Measurements from ENCODE around the gene BOD1L2. TPM values are rescaled to one million over a fixed set of nuclear protein-coding genes. Genes with fewer than 3 reads are reported as not detected.

The BOD1L2 gene
- polyA plus RNA-seq, 2 of the 4 experiments (the other 2 are of a cell fraction) = not detected

- FAIRE-seq = no peak
- Histone ChIP-seq H3K4me2 (no peak overlapping the region), H3K9me3 (no peaks in the 10 kb centered on the region), H3K4me1 (no peaks in the 10 kb centered on the region), H3K27ac (no peak overlapping the region), H3K4me3 (no peak overlapping the region)
- CTCF ChIA-PET = no interaction called here
- WGBS (ENCODE audit: missing lambda C conversion rate) = 6% methylated on average over 2 of the region's 2 CpGs
- no peak for DNase-seq (ENCODE audit: low read depth in 1 of 2, low spot score in 1 of 2)
- POLR2A ChIA-PET = no interaction called here
- no peak for ATAC-seq
- no peak for TF ChIP-seq GATA3 (IDR thresholded peaks at IDR 0.05; ENCODE audit: borderline replicate concordance)
- no peak for TF ChIP-seq MAX (IDR thresholded peaks at IDR 0.05)
- TF ChIP-seq CHD4 (IDR thresholded peaks at IDR 0.05; ENCODE audit: borderline replicate concordance) = no peak
Measured at GRCh38 chr18:57175532-57175931, 28.6 kb downstream of the BOD1L2 start.

GRCh38 chr18:57185434-57185833 is 38.5 kb downstream of the BOD1L2 start:
- FAIRE-seq (no peak), DNase-seq (ENCODE audit: low read depth in 1 of 2, low spot score in 1 of 2) (no peak), ATAC-seq (no peak)
- Histone ChIP-seq H3K4me2 (no peak overlapping the region), H3K4me3 (no peak overlapping the region), H3K4me1 (no peaks in the 10 kb centered on the region), H3K9me3 (peaks cover 17% of the 10 kb centered on the region; the same call in 1 of the 3 replicates), H3K27ac (no peak overlapping the region)
- TF ChIP-seq HDAC2 (IDR thresholded peaks at IDR 0.05) (no peak), HOXB13 (CRISPR knock-in tag; IDR thresholded peaks at IDR 0.05; ENCODE audit: low read depth) (no peak), RNF2 (IDR thresholded peaks at IDR 0.05; ENCODE audit: borderline replicate concordance, low read depth) (no peak), SREBF2 (IDR thresholded peaks at IDR 0.05) (no peak), ZC3H11A (IDR thresholded peaks at IDR 0.05) (no peak), USF2 (IDR thresholded peaks at IDR 0.05) (no peak), NR3C1 (IDR thresholded peaks at IDR 0.05) (no peak), RFX5 (IDR thresholded peaks at IDR 0.05) (no peak), CTCF (IDR thresholded peaks at IDR 0.05) (no peak), POLR2AphosphoS2 (conservative IDR thresholded peaks at IDR 0.05; ENCODE audit: low read length) (no peak), HOXA7 (CRISPR knock-in tag; IDR thresholded peaks at IDR 0.05) (no peak), ESRRA (IDR thresholded peaks at IDR 0.05; ENCODE audit: borderline replicate concordance, low read length) (no peak), PBX3 (IDR thresholded peaks at IDR 0.05) (no peak), KDM5A (IDR thresholded peaks at IDR 0.05) (no peak), E2F6 (IDR thresholded peaks at IDR 0.05; ENCODE audit: borderline replicate concordance, low read depth) (no peak), CBX2 (IDR thresholded peaks at IDR 0.05; ENCODE audit: borderline replicate concordance, low read depth) (no peak), EHMT2 (IDR thresholded peaks at IDR 0.05; ENCODE audit: low read depth) (no peak), TP53 (CRISPR knock-in tag; IDR thresholded peaks at IDR 0.05) (no peak)
- ChIA-PET CTCF (no interaction called here), POLR2A (no interaction called here)
- 5% methylated on average over 1 of the region's 1 CpG for WGBS (ENCODE audit: missing lambda C conversion rate)
